ENCODE measurements around the gene PID1.
A peak's percentile ranks its signal among the peaks of the same experiment; 100 is the strongest.

PID1 gene

GRCh38 chr2:229270551-229271410 is at the start of gene PID1:
PID1 (minus strand) TSS chr2:229271287; CDS start chr2:229271043, 244 bp downstream.
- Mint-ChIP-seq H3K9me3 (no peaks in the 10 kb centered on the region), H3K4me3 (peak within 1 kb of the TSS; percentile 76 to 81 (median 80)), H3K4me1 (peaks cover 19% of the 10 kb centered on the region), H3K36me3 (ENCODE audit: low read depth) (no peaks in the 10 kb centered on the region), H3K27ac (peak within 1 kb of the TSS in 1 of 3 experiments; percentile 30), H3K27me3 (ENCODE audit: low read depth) (peaks cover 39% of the 10 kb centered on the region)
- TF ChIP-seq CTCF (IDR thresholded peaks at IDR 0.05; ENCODE audit: unreplicated experiment in 3 of 3), result no peak

- Mint-ChIP-seq H3K4me3 (no peak overlapping the region), H3K36me3 (ENCODE audit: low read depth) (no peaks in the 10 kb centered on the region), H3K9me3 (no peaks in the 10 kb centered on the region), H3K27me3 (ENCODE audit: low read depth) (peaks cover 3% of the 10 kb centered on the region), H3K27ac (no peak overlapping the region), H3K4me1 (no peaks in the 10 kb centered on the region)
- TF ChIP-seq CTCF (IDR thresholded peaks at IDR 0.05; ENCODE audit: unreplicated experiment in 3 of 3), result no peak
Measured at GRCh38 chr2:229319558-229319957, 48.5 kb upstream of the PID1 start.

- Mint-ChIP-seq H3K4me1 (no peaks in the 10 kb centered on the region), H3K9me3 (no peaks in the 10 kb centered on the region), H3K27ac (no peak overlapping the region), H3K4me3 (no peak overlapping the region), H3K36me3 (ENCODE audit: low read depth) (no peaks in the 10 kb centered on the region), H3K27me3 (ENCODE audit: low read depth) (peaks cover 3% of the 10 kb centered on the region)
- no peak for TF ChIP-seq CTCF (IDR thresholded peaks at IDR 0.05; ENCODE audit: unreplicated experiment in 3 of 3)
Measured at GRCh38 chr2:229314117-229314516, 43.0 kb upstream of the PID1 start.

GRCh38 chr2:229313591-229313990 is 42.5 kb upstream of the PID1 start:
- Mint-ChIP-seq H3K4me3 (no peak overlapping the region), H3K27me3 (ENCODE audit: low read depth) (peaks cover 3% of the 10 kb centered on the region)
- no peak for TF ChIP-seq CTCF (IDR thresholded peaks at IDR 0.05; ENCODE audit: unreplicated experiment in 3 of 3)

GRCh38 chr2:229301237-229301636 is 30.1 kb upstream of the PID1 start:
- Mint-ChIP-seq H3K36me3 (ENCODE audit: low read depth) (no peaks in the 10 kb centered on the region), H3K27me3 (ENCODE audit: low read depth) (peaks cover 12% of the 10 kb centered on the region), H3K27ac (no peak overlapping the region), H3K9me3 (no peaks in the 10 kb centered on the region), H3K4me3 (no peak overlapping the region), H3K4me1 (no peaks in the 10 kb centered on the region)
- no peak for TF ChIP-seq CTCF (IDR thresholded peaks at IDR 0.05; ENCODE audit: unreplicated experiment in 3 of 3)

More at GRCh38 chr2:229313591-229313990, 42.5 kb upstream of the PID1 start:
- Mint-ChIP-seq H3K36me3 (ENCODE audit: low read depth) (no peaks in the 10 kb centered on the region), H3K27ac (no peak overlapping the region), H3K9me3 (no peaks in the 10 kb centered on the region), H3K4me1 (no peaks in the 10 kb centered on the region)

- peaks cover 13% of the 10 kb centered on the region for H3K27me3 Mint-ChIP-seq (ENCODE audit: low read depth)
- no peak for TF ChIP-seq CTCF (IDR thresholded peaks at IDR 0.05; ENCODE audit: unreplicated experiment in 3 of 3)
- H3K4me1 Mint-ChIP-seq, result no peaks in the 10 kb centered on the region
- no peaks in the 10 kb centered on the region for H3K9me3 Mint-ChIP-seq
- no peak overlapping the region for H3K4me3 Mint-ChIP-seq
- H3K27ac Mint-ChIP-seq, result no peak overlapping the region
- no peaks in the 10 kb centered on the region for H3K36me3 Mint-ChIP-seq (ENCODE audit: low read depth)
Measured at GRCh38 chr2:229300790-229301189, 29.7 kb upstream of the PID1 start.

Data from nephron (organoid).